Measurements from ENCODE around the gene EMC6.
A peak's percentile ranks its signal among the peaks of the same experiment; 100 is the strongest.
"Not testable (repeated sequence)": the region's sequence is repeated elsewhere in the genome, so short reads cannot be mapped to it uniquely, and the experiment has no call there.

The EMC6 gene

GRCh38 chr17:3697103-3697476 lies 28.5 kb downstream of the EMC6 start:
- no peak overlapping the region for H3K27ac ChIP-seq
- no peak overlapping the region for H3K4me3 ChIP-seq

- H3K4me3 ChIP-seq: no peak overlapping the region
Observed at GRCh38 chr17:3698139-3698538, 29.5 kb downstream of the EMC6 start.

GRCh38 chr17:3699951-3700350 lies 31.3 kb downstream of the EMC6 start:
- Histone ChIP-seq H3K27ac (no peak overlapping the region), H3K4me3 (no peak overlapping the region)

More at GRCh38 chr17:3698139-3698538, 29.5 kb downstream of the EMC6 start:
- H3K27ac ChIP-seq: no peak overlapping the region

- H3K27ac ChIP-seq, H3K4me3 ChIP-seq: not testable (repeated sequence)
Observed at GRCh38 chr17:3702041-3702539, 33.5 kb downstream of the EMC6 start.

GRCh38 chr17:3704931-3705717 lies 36.5 kb downstream of the EMC6 start:
- H3K4me3 ChIP-seq: no peak overlapping the region
- H3K27ac ChIP-seq: no peak overlapping the region

- not testable (repeated sequence) for H3K4me3 ChIP-seq, H3K27ac ChIP-seq
Observed at GRCh38 chr17:3705718-3705984, 37.0 kb downstream of the EMC6 start.

- H3K27ac ChIP-seq: peak overlapping the region in 1 of 21 experiments; percentile 25
Observed at GRCh38 chr17:3708366-3708765, 39.8 kb downstream of the EMC6 start.

GRCh38 chr17:3710951-3711383 lies 42.4 kb downstream of the EMC6 start:
- peak overlapping the region in 8 of 21 experiments; percentile 24 to 79 (median 55) for H3K27ac ChIP-seq

More at GRCh38 chr17:3708366-3708765, 39.8 kb downstream of the EMC6 start:
- H3K4me3 ChIP-seq: no peak overlapping the region

GRCh38 chr17:3712811-3713463 lies 44.3 kb downstream of the EMC6 start:
- no peak overlapping the region for H3K4me3 ChIP-seq
- no peak overlapping the region for H3K27ac ChIP-seq

More at GRCh38 chr17:3710951-3711383, 42.4 kb downstream of the EMC6 start:
- H3K4me3 ChIP-seq: no peak overlapping the region

GRCh38 chr17:3715296-3715695 lies 46.7 kb downstream of the EMC6 start:
- Histone ChIP-seq H3K27ac (no peak overlapping the region), H3K4me3 (no peak overlapping the region)

- H3K27ac ChIP-seq: no peak overlapping the region
- no peak overlapping the region for H3K4me3 ChIP-seq
Observed at GRCh38 chr17:3718201-3718600, 49.6 kb downstream of the EMC6 start.

- no peak overlapping the region for H3K27ac ChIP-seq
- no peak overlapping the region for H3K4me3 ChIP-seq
Observed at GRCh38 chr17:3719265-3719664, 50.7 kb downstream of the EMC6 start.
